GM11168 (cell line): ENCODE results near the gene CASP9.

Experiments used
- in situ Hi-C: fragments of 300-500 bp; cut with MboI; formaldehyde crosslinking; loops from one replicate; pipeline ENCODE4 v1.12.0; 2022; ENCODE audit warnings: low sequenced_read_pairs; ENCODE audit not compliant: unreplicated experiment

The CASP9 gene

DNA sequence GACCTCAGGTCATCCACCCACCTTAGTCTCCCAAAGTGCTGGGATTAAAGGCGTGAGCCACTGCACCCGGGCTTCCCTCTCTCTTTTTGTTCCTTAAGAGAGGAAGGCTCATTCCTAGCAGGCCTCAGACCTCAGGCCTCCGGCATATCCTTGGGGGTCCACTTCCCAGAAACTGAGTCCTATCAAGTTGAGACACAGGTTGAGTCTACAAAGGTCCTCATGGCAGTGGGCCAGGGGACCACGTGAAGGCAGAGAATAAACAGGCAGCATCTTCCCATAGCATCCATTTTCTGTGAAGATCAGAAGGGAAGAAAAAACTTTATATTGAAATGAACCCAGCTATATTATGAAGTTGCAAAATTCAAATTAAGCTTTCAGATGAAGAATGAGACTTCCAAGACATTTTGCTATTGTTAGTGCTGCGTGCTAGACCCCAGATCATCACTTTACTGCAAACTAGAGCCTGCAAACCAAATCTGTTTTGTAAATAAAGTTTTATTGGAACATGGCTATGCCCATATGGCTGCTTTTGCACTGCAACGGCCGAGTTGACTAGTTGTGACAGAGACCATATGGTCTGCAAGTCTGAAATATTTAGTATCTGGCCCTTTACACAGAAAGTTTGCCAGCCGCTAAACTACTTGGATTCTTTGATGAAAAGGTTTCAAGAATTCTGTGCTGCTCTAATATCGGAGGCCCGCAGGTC is 71.0 kb downstream of the CASP9 start:
- in situ Hi-C loops, result no loop called here

DNA sequence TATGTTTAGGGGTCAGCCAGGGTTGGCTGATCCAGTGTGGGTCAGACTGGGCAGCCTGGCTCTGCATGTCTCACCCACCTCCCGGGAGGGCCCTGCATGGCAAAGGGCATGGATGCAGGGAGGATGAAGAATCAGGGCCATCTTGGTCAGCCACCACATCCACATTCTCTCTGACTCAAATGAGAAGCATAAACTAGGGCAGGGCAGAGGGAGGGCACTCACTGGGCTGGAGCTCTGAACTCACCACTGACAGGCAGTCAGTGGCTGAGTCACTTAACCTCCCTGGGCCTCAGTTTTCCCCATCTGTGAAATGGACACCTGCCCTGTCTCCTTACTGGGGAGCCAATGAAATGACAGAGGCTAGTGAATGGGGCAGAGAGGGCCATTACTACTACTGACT is 71.8 kb downstream of the CASP9 start:
- in situ Hi-C loops, result no loop called here

DNA sequence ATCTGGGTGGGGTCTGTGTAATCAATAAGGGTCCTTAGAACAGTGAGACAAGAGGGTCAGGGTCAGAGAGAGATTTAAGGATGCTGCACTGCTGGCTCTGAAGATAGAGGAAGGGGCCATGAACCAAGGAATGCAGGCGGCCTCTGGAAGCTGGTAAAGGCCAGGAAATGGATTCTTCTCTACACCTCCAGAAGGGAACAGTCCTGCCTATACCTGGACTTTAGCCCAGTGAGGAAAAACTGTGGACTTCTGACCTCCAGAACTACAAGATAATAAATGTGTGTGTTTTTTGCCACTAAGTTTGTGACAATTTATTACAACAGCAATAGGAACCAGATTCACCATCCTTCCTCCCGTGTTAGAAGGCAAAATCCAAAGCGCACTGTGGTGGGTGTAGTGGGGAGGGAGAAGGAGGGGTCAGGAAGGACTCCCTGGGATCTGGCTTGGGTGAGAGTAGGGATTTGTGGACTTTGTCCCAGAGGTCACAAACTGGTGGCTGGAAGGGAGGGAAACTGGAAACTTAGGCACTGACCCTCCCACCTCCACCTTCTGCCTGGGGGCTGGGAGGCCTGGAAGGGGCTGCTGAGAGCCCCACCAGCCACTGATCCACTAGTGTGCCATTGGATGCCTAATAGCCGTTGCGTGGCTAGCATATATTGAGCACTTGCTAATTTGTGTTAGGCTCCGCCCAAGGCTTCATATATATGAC is 72.8 kb downstream of the CASP9 start:
- in situ Hi-C loops, result no loop called here

DNA sequence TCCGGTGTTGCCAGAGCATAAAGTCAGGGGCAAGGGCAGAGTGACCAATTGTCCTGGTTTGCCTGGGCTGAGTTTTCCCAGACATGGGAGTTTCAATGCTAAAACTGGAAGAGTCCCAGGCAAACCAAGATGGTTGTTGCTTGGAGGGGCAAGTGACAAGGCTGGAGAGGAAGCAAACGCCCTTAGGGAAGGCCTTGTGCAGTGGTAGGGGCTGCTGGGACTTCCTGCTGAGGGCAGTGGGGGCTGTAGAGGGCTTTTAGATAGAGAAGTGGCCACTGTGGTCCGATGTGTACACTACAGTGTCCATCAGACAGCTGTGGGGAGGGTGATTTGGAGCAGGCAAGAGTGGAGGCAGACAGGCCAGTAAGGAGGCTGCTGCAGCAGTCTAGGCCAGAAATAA is 74.4 kb downstream of the CASP9 start:
- in situ Hi-C loops, result loop anchor here (25.0 kb wide), 1 partner anchor 312 kb away; no protein-coding TSS in a partner anchor

DNA sequence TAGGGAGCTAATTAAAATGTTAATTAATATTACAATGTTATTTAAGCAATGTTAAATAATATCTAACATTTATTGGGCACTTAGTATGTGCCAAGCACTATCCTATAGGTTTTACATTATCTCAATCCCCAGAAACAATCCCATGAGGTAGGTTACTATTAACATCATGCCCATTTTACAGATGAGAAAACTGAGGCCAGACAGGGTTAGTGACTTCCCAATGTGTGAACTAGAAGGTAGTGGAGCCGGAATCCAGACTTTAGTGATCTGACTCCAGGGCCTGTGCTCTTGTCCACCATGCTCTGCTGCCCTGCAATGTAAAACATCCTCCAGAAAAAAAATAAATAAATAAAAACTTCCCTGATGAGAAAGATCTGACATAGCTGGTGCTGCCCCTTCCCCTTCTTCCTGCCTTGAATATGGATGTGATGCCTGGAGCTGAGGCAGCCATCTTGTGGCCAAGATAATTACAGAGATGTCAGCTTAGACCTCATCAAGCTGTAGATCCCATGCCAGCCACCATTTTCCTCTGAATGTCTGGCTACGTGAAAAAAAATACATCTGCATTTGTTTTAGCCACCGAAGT is 75.0 kb downstream of the CASP9 start:
- in situ Hi-C loops, result loop anchor here (25.0 kb wide), 1 partner anchor 312 kb away; no protein-coding TSS in a partner anchor

DNA sequence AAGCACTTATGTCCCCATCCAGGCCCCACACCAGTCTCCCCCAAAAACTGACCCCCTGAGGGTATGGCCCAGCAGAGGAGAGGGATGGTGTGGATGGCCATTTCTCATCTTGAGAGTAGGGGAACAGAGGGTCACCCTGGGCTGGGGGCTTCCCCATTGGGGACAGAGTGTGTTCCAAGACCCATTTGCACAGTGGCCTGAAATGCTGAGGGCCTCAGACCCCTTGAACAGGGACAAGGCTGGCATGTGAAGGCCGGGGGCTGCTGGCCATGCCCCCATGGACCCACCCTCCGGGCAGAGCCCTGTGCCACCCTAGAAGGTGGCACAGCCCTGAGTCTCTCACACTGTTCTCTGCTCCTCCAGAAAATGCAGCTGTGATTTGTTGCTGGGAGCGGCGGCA is 77.8 kb downstream of the CASP9 start:
- in situ Hi-C loops, result loop anchor here (25.0 kb wide), 1 partner anchor 309 kb away; no protein-coding TSS in a partner anchor

DNA sequence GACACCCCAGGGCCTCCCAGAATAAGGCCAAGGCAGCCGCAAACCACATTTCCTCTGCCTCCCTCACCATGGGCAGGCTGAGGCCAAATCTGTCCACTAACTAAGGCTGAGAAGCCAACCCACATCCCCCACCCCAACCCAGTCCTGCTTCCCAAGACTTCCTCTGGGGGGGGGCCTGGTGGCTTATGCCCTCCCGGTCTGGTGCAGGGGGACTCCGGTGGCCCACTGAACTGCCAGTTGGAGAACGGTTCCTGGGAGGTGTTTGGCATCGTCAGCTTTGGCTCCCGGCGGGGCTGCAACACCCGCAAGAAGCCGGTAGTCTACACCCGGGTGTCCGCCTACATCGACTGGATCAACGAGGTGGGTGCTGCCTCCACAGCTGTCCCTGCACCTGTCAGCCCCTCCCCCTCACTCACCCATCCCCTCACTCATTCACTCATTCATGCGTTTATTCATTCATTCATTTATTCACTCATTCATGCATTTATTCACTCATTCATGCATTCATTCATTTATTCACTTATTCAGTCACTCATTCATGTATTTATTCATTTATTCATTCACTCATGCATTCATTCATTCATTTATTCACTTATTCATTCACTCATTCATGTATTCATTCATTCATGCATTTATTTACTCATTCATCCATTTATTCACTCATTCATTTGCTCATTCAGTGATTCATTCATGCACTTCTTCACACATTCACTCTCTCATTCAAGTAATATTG is 78.5 kb downstream of the CASP9 start:
- in situ Hi-C loops, result loop anchor here (25.0 kb wide), 1 partner anchor 308 kb away; no protein-coding TSS in a partner anchor

DNA sequence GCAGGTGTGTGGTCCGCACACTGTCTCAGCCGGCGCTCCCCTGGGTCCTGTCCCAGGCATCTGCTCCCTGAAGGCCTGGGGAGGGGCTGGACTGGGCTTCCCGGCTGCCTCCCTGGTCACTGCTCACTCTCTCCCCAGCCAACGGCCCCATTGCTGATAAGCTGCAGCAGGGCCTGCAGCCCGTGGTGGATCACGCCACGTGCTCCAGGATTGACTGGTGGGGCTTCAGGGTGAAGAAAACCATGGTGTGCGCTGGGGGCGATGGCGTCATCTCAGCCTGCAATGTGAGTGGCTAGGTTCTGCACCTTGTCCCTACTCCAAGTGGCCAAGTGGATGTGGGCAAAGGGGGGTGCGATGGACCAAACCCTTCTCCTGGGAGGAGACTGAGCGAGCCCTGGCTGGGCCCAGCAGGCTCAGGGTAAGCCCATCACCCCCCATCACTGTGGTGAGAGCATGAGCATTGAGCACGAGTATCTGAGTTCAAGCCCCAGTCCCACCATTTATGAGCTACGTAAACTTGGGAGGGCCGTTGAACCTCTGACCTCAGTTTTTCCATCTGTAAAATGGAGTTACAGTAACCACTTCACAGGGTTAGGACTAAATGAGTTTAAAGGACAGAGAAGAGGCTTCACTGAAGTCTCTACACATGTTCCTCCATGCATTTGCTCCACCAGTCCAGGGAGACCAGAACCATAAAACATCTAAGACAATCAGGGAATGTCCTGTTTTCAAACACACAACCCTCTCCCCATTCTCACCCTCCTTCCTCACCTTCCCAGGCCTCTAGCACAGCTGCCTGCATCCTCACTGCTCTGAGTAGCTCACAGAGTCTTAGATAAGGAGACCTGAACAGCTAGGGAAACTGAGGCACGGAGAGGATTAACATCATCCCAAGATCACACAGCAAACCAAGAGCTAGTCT is 79.3 kb downstream of the CASP9 start:
- in situ Hi-C loops, result loop anchor here (25.0 kb wide), 1 partner anchor 307 kb away; no protein-coding TSS in a partner anchor

DNA sequence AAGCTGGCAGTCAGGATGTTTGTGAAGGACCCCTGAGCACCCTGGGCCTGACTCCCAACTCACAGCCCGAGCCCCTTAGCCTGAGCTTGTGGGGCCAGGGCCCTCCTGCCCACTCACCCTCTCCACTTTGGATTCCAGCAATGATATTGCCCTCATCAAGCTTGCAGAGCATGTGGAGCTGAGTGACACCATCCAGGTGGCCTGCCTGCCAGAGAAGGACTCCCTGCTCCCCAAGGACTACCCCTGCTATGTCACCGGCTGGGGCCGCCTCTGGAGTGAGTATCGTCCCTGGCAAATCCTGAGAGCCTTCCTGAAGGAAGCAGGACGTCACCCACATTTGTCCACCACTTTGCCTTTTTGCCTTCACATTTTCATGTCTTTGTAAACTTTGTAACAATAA is 80.7 kb downstream of the CASP9 start:
- in situ Hi-C loops, result loop anchor here (25.0 kb wide), 1 partner anchor 306 kb away; no protein-coding TSS in a partner anchor

DNA sequence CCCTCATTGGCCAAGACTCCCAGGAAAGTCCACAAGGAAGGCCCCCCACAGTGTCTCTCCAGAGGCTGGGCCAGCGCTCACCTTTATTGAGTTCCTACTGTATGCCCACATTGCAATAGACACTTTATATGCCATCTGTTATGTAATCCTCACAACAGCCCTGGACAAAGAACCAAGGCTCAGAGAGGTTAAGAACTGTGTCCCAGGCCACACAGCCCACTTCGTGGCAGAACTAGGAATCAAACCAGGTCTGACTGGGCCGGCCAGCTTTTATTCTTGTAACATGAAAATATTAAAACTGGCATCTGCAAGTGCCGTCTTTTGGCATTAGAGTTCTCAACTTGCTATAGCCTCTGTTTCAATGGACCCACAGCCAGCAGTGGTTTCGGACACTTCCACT is 81.3 kb downstream of the CASP9 start:
- in situ Hi-C loops, result loop anchor here (25.0 kb wide), 1 partner anchor 305 kb away; no protein-coding TSS in a partner anchor

DNA sequence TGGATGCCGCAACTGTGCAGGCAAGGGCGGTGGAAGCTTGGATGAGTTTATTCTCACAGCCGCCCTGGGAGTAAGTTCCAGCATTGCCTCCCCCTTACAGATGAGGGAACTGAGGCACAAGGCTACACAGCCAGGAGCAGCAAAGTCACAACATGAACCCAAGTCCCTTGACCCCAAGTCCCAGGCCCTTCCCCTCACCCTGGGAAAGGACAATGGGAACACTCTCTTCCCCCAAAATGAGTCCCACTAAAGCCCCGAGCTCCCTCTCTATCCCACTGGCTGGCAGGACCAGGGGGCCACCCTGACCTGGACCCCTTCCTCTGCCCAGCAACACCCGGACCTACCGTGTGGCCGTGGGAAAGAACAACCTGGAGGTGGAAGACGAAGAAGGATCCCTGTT is 81.9 kb downstream of the CASP9 start:
- in situ Hi-C loops, result loop anchor here (25.0 kb wide), 1 partner anchor 305 kb away; no protein-coding TSS in a partner anchor
